8988T (cell line): ENCODE data around the gene ENTREP3.

Experiments used
- DNase-seq: peaks from one replicate; pipeline ENCODE4 v3.0.0; 2011

ENTREP3 gene

GRCh38 chr1:155197901-155198546 lies 57.3 kb downstream of the ENTREP3 start:
- no peak for DNase-seq
